ENCODE data around the gene CREB3L2.
A peak's percentile ranks its signal among the peaks of the same experiment; 100 is the strongest.

Gene CREB3L2

GRCh38 chr7:137846549-137846826, 155.4 kb downstream of the CREB3L2 start:
- peak; percentile 47 for DNase-seq (ENCODE audit: extremely low spot score)
- ChIA-PET POLR2A (no interaction called here), CTCF (interaction anchor here (1.3 kb wide), 1 partner anchor 15 kb away, joined by 4 read pairs; no protein-coding TSS in a partner anchor)
- no peak for TF ChIP-seq CTCF (IDR thresholded peaks at IDR 0.05; ENCODE audit: control extremely low read depth, extremely low read depth, low read depth, missing control alignments)

GRCh38 chr7:137844677-137845425, 157.0 kb downstream of the CREB3L2 start:
- ChIA-PET CTCF (interaction anchor here (0.6 to 1.9 kb wide), 3 partner anchors 9 to 189 kb away, joined by 3 to 7 read pairs (median 4); no protein-coding TSS in a partner anchor), POLR2A (no interaction called here)
- no peak for TF ChIP-seq CTCF (IDR thresholded peaks at IDR 0.05; ENCODE audit: control extremely low read depth, extremely low read depth, low read depth, missing control alignments)
- no peak for DNase-seq (ENCODE audit: extremely low spot score)

- POLR2A ChIA-PET, result interaction anchor here (1.4 kb wide), 1 partner anchor 20 kb away, joined by 3 read pairs; no protein-coding TSS in a partner anchor
- CTCF ChIA-PET, result interaction anchor here (0.8 to 3.4 kb wide), 10 partner anchors 10 to 210 kb away, joined by 3 to 27 read pairs (median 4); no protein-coding TSS in a partner anchor
- DNase-seq (ENCODE audit: extremely low spot score), result no peak
- no peak for TF ChIP-seq CTCF (IDR thresholded peaks at IDR 0.05; ENCODE audit: control extremely low read depth, extremely low read depth, low read depth, missing control alignments)
These were observed 161.7 kb downstream of the CREB3L2 start for GRCh38 chr7:137839903-137840779.

- TF ChIP-seq CTCF (IDR thresholded peaks at IDR 0.05; ENCODE audit: control extremely low read depth, extremely low read depth, low read depth, missing control alignments), result no peak
- no peak for DNase-seq (ENCODE audit: extremely low spot score)
- POLR2A ChIA-PET, result interaction anchor here (0.6 to 1.4 kb wide), 2 partner anchors 18 to 50 kb away, joined by 3 to 4 read pairs; no protein-coding TSS in a partner anchor
- CTCF ChIA-PET, result interaction anchor here (0.9 to 3.4 kb wide), 3 partner anchors 10 to 182 kb away, joined by 3 to 27 read pairs (median 7); no protein-coding TSS in a partner anchor
These were observed 163.1 kb downstream of the CREB3L2 start for GRCh38 chr7:137838706-137839315.

GRCh38 chr7:137836541-137836940, 165.3 kb downstream of the CREB3L2 start:
- no peak for DNase-seq (ENCODE audit: extremely low spot score)
- TF ChIP-seq CTCF (IDR thresholded peaks at IDR 0.05; ENCODE audit: control extremely low read depth, extremely low read depth, low read depth, missing control alignments), result no peak
- ChIA-PET POLR2A (no interaction called here), CTCF (interaction anchor here (0.9 to 5.3 kb wide), 8 partner anchors 9 to 180 kb away, joined by 3 to 22 read pairs (median 6); no protein-coding TSS in a partner anchor)

- ChIA-PET CTCF (interaction anchor here (0.9 to 5.3 kb wide), 9 partner anchors 8 to 230 kb away, joined by 3 to 22 read pairs (median 6); no protein-coding TSS in a partner anchor), POLR2A (no interaction called here)
- no peak for DNase-seq (ENCODE audit: extremely low spot score)
- TF ChIP-seq CTCF (IDR thresholded peaks at IDR 0.05; ENCODE audit: control extremely low read depth, extremely low read depth, low read depth, missing control alignments), result no peak
These were observed 165.8 kb downstream of the CREB3L2 start for GRCh38 chr7:137836113-137836509.
